Brain microvascular endothelial cell (primary cell): Measurements from ENCODE around the gene TMEM158.

Experiments used
- DNase-seq: peaks from one replicate; pipeline ENCODE4 v3.0.0-alpha.2; 2020
- H3K27ac ChIP-seq: fragments of 250-450 bp; sonication (Bioruptor Pico); 2 replicates; pipeline ENCODE4 v1.5.1; 2020; ENCODE audit warnings: mild to moderate bottlenecking, moderate library complexity
- H3K27me3 ChIP-seq: fragments of 250-450 bp; sonication (Bioruptor Pico); replicated peaks from 2 replicates; pipeline ENCODE4 v1.5.1; 2020; ENCODE audit warnings: mild to moderate bottlenecking
- H3K36me3 ChIP-seq: fragments of 250-450 bp; sonication (Bioruptor Pico); replicated peaks from 2 replicates; pipeline ENCODE4 v1.5.1; 2020; ENCODE audit warnings: mild to moderate bottlenecking
- H3K4me3 ChIP-seq: 2 replicates; pipeline ENCODE4 v1.5.1; 2011; ENCODE audit warnings: low read depth, mild to moderate bottlenecking, control low read depth, low read length, moderate library complexity
- CTCF ChIP-seq: IDR thresholded peaks from 2 replicates; pipeline ENCODE4 v1.5.1; 2011; ENCODE audit warnings: low read depth, mild to moderate bottlenecking, moderate library complexity, low read length, control low read depth, inconsistent platforms; ENCODE audit errors: missing control alignments
- in situ Hi-C: cut with HindIII; loops from 2 replicates; pipeline ENCODE4 v1.10.0; 2017; ENCODE audit warnings: low sequenced_read_pairs, low pct_ligation_motif_present

TMEM158 gene

GRCh38 chr3:45269952-45270351, 43.9 kb upstream of the TMEM158 start:
- no peak for TF ChIP-seq CTCF
- Histone ChIP-seq H3K4me3 (no peak overlapping the region), H3K27me3 (no peaks in the 10 kb centered on the region), H3K36me3 (no peaks in the 10 kb centered on the region), H3K27ac (no peak overlapping the region)
- DNase-seq, result no peak
- in situ Hi-C loops, result no loop called here

GRCh38 chr3:45267097-45267496, 41.0 kb upstream of the TMEM158 start:
- in situ Hi-C loops, result no loop called here
- H3K27ac ChIP-seq, result no peak overlapping the region
- no peak overlapping the region for H3K4me3 ChIP-seq
- no peak for TF ChIP-seq CTCF
- DNase-seq, result no peak
- no peaks in the 10 kb centered on the region for H3K27me3 ChIP-seq
- H3K36me3 ChIP-seq, result no peaks in the 10 kb centered on the region

- H3K27me3 ChIP-seq, result no peaks in the 10 kb centered on the region
- H3K36me3 ChIP-seq, result no peaks in the 10 kb centered on the region
- DNase-seq, result no peak
- in situ Hi-C loops, result no loop called here
- TF ChIP-seq CTCF, result no peak
- no peak overlapping the region for H3K27ac ChIP-seq
- H3K4me3 ChIP-seq, result no peak overlapping the region
Measured at GRCh38 chr3:45261333-45262110, 35.4 kb upstream of the TMEM158 start.

- no peak for TF ChIP-seq CTCF
- no peak overlapping the region for H3K27ac ChIP-seq
- no peaks in the 10 kb centered on the region for H3K27me3 ChIP-seq
- no peaks in the 10 kb centered on the region for H3K36me3 ChIP-seq
- no peak overlapping the region for H3K4me3 ChIP-seq
- no peak for DNase-seq
- in situ Hi-C loops, result no loop called here
Measured at GRCh38 chr3:45259133-45259532, 33.0 kb upstream of the TMEM158 start.

- no peak overlapping the region for H3K4me3 ChIP-seq
- H3K27ac ChIP-seq, result no peak overlapping the region
- no peaks in the 10 kb centered on the region for H3K27me3 ChIP-seq
- in situ Hi-C loops, result no loop called here
- no peak for TF ChIP-seq CTCF
- no peak for DNase-seq
- no peaks in the 10 kb centered on the region for H3K36me3 ChIP-seq
Measured at GRCh38 chr3:45258317-45258716, 32.2 kb upstream of the TMEM158 start.

GRCh38 chr3:45253316-45253715, 27.2 kb upstream of the TMEM158 start:
- DNase-seq, result no peak
- Histone ChIP-seq H3K27me3 (no peaks in the 10 kb centered on the region), H3K36me3 (no peaks in the 10 kb centered on the region), H3K27ac (no peak overlapping the region), H3K4me3 (no peak overlapping the region)
- no peak for TF ChIP-seq CTCF
- in situ Hi-C loops, result no loop called here
